Mononuclear cell (primary cell): Measurements from ENCODE around the gene DNHD1. TPM values are rescaled to one million over a fixed set of nuclear protein-coding genes. Genes with fewer than 3 reads are reported as not detected.

Experiments used
- H3K27me3 ChIP-seq: 2 replicates; pipeline ENCODE4 v1.6.0; 2011; ENCODE audit warnings: low read length, control low read depth; ENCODE audit not compliant: insufficient read depth
- H3K4me1 ChIP-seq: 2 replicates; pipeline ENCODE4 v1.5.1; 2011; ENCODE audit warnings: mild to moderate bottlenecking, low read length, control low read depth; ENCODE audit not compliant: insufficient read depth
- H3K4me3 ChIP-seq: 2 replicates; pipeline ENCODE4 v1.5.1; 2011; ENCODE audit warnings: mild to moderate bottlenecking, low read length, moderate library complexity
- H3K9me3 ChIP-seq: 2 replicates; pipeline ENCODE4 v1.5.1; 2011; ENCODE audit warnings: low read depth, mild to moderate bottlenecking, control low read depth, low read length
- total RNA-seq: library from RNA; depleted of rRNA; stranded (reverse); fragments of >200 nt; gene quantifications from one replicate; pipeline ENCODE4 v1.2.3, GENCODE V29; 2012

The DNHD1 gene
- total RNA-seq, 1 donor, result 18.3 TPM

DNA sequence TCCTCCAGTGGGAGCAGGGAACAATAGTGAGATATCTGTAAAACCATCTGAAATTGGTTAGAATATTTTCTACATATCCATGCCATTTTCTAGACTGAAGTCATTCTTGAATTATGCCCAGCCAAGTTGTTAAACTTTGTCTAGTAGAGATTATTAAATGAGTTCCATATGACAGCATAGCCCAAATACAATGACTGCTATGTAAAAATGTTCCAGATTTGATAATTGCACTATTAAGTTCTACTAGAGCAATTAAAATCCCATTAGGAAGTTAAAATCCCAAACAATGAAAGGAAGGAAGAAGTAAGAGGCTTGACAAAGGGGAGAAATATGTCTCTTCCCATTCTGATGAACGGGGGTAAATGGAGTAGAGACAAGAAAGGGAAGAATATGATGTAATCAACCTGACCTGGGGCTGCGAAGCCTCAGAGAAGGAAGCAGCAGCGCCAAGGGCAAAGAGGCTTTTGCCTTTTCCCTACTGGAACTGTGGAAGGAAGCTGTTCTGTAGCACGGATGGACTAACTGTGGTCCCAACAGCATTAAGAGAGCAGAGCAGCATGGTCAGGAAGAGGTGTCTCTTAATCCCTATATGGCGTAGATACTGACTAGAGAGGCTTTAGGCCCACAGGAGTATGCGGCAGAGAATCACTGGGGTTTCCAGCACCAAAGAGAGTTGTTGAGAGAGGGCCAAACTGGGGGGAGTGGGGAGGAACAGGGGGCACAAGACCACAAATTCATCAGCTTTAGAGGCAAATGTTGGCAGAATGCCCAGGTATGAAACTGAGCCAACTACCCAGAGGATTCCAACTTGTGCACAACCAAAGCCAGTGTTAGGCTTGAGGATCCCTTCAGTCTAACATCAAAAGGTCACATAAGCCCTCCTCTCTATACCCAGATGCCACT is 79.6 kb downstream of the DNHD1 start:
- no peak overlapping the region for H3K4me3 ChIP-seq
- H3K4me1 ChIP-seq, result no peaks in the 10 kb centered on the region
- no peaks in the 10 kb centered on the region for H3K9me3 ChIP-seq
- H3K27me3 ChIP-seq, result no peaks in the 10 kb centered on the region

DNA sequence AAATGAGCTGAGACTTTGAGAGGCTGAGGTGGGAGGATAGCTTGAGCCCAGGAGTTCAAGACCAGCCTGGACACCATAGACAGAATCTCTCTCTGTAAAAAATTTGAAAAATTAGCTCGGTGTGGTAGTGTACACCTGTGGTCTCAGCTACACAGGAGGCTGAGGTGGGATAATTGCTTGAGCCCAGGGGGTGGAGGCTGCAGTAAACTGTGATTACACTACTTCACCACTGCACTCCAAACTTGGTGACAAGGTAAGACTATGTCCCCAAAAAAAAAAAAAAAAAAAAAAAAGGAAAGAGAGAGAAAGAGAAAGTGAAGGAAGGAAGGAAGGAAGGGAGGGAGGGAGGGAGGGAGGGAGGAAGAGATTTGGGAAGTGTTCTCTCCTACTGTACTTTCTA is 81.1 kb downstream of the DNHD1 start:
- no peaks in the 10 kb centered on the region for H3K4me1 ChIP-seq
- no peaks in the 10 kb centered on the region for H3K27me3 ChIP-seq
- peaks cover 10% of the 10 kb centered on the region for H3K9me3 ChIP-seq
- H3K4me3 ChIP-seq, result no peak overlapping the region

DNA sequence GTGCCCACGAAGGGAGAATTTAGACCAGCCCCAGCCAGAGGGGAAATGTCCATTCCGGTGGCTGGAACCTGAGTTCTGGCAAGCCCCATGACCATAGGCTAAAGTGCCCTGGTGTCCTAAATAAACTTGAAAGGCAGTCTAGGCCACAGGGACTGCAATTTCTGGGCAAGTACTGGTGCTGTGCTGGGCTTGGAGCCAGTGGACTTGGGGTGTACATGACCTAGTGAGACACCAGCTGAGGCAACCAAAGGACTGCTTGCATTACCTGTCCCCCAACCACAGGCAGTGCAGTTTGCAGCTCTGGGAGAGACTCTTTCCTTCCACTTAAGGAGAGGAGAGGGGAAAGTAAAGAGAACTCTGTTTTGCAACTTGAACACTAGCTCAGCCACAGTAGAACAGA is 82.6 kb downstream of the DNHD1 start:
- no peak overlapping the region for H3K4me3 ChIP-seq
- no peaks in the 10 kb centered on the region for H3K27me3 ChIP-seq
- peaks cover 26% of the 10 kb centered on the region for H3K9me3 ChIP-seq
- no peaks in the 10 kb centered on the region for H3K4me1 ChIP-seq

DNA sequence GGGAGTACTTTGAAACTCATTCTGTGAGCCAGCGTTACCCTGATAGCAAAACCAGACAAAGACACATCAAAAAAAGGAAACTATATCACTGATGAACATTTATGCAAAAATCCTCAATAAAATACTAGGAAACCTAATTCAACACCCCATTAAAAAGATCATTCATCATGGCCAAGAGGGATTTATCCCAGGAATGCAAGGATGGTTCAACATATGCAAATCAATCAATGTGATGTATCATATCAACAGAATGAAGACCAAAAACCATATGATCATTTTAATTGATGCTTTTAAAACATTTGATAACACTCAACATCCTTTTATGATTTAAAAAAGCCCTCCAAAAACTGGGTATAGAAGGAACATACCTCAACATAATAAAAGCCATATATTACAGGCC is 86.5 kb downstream of the DNHD1 start:
- Histone ChIP-seq H3K4me3 (no peak overlapping the region), H3K27me3 (no peaks in the 10 kb centered on the region), H3K4me1 (no peaks in the 10 kb centered on the region), H3K9me3 (peaks cover 26% of the 10 kb centered on the region)

DNA sequence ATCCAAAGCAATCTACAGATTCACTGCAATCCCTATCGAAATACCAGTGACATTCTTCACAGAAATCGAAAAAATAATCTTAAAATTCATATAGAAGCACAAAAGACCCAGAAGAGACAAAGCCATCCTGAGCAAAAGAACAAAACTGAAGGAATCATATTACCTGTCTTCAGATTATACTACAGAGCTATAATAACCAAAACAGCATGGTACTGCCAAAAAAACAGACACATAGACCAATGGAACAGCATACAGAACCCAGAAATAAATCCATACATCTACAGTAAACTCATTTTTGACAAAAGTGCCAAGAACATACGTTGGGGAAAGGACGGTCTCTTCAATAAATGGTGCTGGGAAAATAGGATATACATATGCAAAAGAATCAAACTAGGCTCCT is 87.4 kb downstream of the DNHD1 start:
- Histone ChIP-seq H3K9me3 (peaks cover 26% of the 10 kb centered on the region), H3K4me3 (no peak overlapping the region), H3K4me1 (no peaks in the 10 kb centered on the region), H3K27me3 (no peaks in the 10 kb centered on the region)

DNA sequence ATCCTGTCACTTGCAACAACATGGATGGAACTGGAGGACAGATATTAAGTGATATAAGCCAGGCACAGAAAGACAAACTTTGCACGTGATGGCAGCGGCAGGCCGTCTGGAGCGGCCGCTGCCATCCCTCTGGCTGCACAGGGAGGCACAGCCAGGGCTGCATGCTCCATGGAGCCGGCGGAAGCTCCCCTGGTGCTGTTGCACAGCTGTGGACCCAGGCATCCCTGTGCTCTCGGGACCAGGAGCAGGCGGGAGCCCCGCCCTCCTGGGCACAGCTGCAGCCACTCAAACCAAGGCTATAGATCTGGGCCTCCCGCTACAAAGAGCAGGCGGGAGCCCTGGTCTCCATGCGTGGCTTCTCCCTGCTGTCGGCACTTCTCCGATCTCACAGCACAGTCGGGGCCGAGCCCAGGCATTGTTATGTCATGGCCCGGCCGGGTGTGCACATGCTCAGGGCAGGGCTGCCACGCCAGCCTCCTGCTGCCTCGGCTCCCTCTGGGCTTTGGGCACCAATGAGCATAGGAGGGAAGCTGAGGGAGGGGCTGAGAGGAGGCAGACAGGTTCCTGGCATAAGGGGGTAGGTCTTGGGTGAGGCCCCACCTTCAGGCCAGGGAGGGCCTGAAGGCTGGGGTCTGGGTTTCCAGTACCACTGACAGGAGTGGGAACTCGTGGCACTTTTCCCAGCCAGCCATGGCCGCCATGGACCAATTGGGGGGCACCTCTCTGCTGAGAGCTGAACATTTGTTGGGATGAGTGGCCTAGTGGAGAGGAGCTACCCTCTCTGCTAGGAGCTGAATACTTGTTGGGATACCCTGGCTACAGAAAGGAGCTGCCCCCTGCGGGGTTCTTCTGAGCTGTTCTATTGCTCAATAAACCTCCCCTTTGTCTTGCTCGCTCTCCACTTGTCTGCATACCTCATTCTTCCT is 89.6 kb downstream of the DNHD1 start:
- no peaks in the 10 kb centered on the region for H3K4me1 ChIP-seq
- no peaks in the 10 kb centered on the region for H3K27me3 ChIP-seq
- no peak overlapping the region for H3K4me3 ChIP-seq
- H3K9me3 ChIP-seq, result peaks cover 26% of the 10 kb centered on the region

DNA sequence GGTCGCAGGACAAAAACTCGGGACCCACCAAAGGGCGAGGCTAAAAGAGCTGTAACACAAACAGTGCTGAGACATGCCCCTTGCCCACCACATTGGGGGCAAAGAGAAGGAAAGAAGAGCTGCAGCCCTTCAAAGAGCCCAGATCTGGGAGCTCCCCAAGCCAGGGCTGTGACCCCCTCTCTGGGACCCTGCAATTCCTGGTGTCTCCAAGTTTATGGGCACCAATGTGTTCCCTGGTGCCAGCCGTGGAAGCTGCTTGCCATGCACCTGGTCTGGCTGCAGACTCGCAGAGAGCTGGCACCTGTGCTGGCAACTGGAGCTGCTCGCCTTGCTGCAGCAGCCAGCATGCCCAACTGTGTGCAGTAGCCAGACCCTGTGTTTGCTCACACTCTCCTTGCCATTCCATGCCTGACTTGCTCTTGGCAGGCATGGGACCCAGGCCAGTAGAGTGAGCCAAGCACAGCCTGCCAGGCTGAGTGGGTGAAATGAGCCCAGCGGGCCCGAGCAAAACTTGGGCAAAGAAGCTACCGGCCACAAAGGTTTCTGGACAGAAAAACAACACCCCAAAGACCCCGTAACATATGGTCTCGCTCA is 90.4 kb downstream of the DNHD1 start:
- Histone ChIP-seq H3K27me3 (no peaks in the 10 kb centered on the region), H3K9me3 (peaks cover 23% of the 10 kb centered on the region), H3K4me1 (no peaks in the 10 kb centered on the region)

DNA sequence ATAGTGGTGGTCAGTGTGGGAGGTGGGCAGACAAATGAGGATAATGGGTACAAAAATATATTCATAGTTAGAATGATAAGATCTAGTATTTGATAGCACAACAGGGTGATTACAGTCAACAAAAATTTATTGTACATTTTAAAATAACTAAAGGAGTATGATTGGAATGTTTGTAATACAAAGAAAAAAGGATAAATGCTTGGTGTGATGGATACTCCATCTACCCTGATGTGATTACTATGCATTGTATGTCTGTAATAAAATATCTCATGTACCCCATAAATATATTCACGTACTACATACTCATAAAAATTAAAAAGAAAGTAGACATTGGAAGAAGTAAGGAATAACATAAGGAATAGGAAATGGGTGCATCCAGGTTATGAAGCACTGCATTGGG is 90.9 kb downstream of the DNHD1 start:
- Histone ChIP-seq H3K4me1 (no peaks in the 10 kb centered on the region), H3K27me3 (no peaks in the 10 kb centered on the region), H3K4me3 (no peak overlapping the region), H3K9me3 (peaks cover 17% of the 10 kb centered on the region)

More for the DNA sequence above, 90.4 kb downstream of the DNHD1 start:
- H3K4me3 ChIP-seq, result no peak overlapping the region

DNA sequence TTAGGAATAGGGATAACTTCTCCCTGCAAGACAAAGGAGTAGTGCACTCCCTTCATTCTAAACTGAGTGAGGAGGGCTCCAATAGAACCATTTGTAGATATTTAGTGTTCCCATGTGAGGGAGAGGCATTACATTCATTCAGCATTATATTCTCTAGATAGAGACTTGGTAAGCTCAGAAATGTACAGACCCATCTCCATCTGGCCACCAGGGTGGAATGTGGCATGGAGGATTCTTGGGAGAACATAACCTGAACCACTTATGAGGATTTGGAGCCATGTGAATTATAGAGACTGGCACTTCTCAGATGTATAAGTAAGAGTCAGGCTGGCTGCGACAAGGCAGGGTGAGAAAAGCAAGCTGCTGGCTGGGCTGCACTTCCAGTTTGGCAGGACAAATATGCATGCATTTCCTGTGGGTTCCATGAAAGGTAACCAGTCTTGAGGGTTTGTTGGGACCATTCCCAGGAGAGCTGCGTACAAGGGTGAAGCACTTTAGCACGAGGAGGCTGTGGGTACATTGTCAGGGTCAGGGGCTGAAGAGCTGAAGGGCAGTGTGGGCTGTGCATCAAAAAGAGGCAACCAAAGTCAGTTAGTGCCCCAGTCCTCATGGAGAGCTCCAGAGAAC is 97.2 kb downstream of the DNHD1 start:
- Histone ChIP-seq H3K4me1 (no peaks in the 10 kb centered on the region), H3K4me3 (no peak overlapping the region)

DNA sequence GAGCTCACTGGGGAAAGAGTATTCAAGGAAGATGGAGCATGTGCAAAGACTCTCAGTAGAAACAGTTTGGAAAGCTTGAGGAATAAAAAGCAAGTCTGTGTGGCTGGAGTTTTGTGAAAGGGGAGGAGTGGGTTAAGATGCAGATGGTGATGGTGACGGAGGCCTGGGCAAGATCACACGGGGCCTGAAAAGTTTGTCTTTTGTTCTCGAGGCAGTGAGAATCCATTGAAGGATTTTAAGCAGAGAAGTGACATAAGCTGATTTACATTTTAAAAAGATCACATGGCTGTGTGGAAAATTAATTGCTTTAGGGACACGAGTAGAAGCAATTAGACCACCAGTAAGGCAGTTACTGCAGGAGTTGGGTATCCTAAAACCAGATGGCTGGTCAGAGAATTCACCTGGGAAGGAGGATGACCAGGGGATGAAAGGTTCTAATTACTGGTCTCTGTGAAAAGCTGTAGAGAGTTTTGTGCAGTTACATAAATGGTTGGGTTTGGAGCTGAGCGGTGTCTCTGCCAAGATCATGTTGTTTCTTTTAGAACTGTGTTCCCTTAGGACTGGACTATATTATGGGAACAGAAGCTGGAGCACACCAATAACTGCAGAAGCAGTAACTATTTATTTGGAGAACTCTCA is 99.3 kb downstream of the DNHD1 start:
- H3K4me3 ChIP-seq, result no peak overlapping the region
- no peaks in the 10 kb centered on the region for H3K27me3 ChIP-seq
- no peaks in the 10 kb centered on the region for H3K9me3 ChIP-seq
- H3K4me1 ChIP-seq, result peaks cover 3% of the 10 kb centered on the region

More for the DNA sequence above, 97.2 kb downstream of the DNHD1 start:
- H3K27me3 ChIP-seq, result no peaks in the 10 kb centered on the region
- no peaks in the 10 kb centered on the region for H3K9me3 ChIP-seq

DNA sequence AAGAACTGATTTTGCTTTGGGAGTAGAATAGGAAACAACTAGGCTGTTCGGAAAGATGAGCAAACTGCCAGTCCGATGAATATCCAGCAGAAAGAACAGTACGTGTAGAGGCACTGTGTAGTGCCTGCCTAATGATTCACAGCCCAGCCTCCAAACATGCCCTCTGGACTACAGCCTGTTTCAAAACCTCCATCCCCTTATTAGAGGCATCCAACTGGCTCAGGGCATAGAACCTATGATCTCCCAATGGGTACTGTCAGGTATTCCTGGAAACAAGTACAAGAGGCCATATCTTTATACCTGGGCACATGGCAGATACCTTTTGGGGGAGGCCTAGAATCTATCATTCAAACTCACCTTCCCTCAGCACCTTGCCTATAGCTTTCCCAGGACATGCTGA is 101.5 kb downstream of the DNHD1 start:
- peaks cover 20% of the 10 kb centered on the region for H3K4me1 ChIP-seq
- H3K9me3 ChIP-seq, result no peaks in the 10 kb centered on the region
- no peak overlapping the region for H3K4me3 ChIP-seq
- H3K27me3 ChIP-seq, result no peaks in the 10 kb centered on the region

DNA sequence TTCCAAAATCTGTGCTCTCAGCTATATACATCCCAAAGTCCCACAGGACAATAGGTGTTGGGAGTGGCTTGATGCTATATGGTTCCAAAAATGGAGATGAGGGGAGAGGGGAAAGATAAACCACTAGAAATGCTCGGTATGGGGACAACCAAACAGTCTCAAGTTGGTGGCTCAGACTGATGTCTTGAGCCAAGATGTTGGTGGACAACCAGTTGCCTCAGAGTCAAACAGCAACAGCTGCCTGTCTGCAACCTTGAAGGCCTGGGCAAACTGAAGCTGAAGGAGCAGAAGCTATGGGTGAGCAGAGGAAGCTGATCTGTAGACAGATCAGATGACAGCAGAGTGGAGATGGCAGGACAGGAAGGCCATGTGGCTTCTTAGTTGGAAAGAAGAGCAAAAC is 102.4 kb downstream of the DNHD1 start:
- Histone ChIP-seq H3K27me3 (no peaks in the 10 kb centered on the region), H3K9me3 (no peaks in the 10 kb centered on the region), H3K4me1 (peaks cover 22% of the 10 kb centered on the region), H3K4me3 (no peak overlapping the region)

DNA sequence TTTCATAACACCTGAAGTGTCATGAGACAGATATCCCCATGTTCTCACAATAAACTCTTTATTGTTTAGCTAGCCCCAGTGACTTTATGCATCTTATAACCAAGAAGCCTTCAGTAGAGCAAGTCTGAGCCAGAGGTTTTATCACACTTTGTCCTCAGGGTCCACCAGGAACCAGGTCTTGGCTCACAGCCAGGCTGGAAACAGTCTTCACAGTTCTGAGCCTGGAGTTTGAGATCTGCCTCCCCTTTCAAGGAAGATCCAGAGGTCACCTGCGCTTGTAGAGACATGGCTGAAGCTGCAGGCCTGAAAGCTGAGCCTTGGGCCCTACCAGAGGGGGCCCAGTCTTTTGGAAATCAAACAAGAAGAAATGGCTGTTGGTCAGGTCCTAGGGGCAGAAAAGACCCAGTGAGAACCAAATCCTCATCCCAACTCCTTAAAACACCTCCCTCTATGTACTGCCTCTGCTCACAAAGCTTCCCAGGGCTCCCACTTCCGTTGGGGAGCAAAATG is 102.9 kb downstream of the DNHD1 start:
- H3K9me3 ChIP-seq, result no peaks in the 10 kb centered on the region
- peaks cover 27% of the 10 kb centered on the region for H3K4me1 ChIP-seq
- no peaks in the 10 kb centered on the region for H3K27me3 ChIP-seq
- H3K4me3 ChIP-seq, result no peak overlapping the region

DNA sequence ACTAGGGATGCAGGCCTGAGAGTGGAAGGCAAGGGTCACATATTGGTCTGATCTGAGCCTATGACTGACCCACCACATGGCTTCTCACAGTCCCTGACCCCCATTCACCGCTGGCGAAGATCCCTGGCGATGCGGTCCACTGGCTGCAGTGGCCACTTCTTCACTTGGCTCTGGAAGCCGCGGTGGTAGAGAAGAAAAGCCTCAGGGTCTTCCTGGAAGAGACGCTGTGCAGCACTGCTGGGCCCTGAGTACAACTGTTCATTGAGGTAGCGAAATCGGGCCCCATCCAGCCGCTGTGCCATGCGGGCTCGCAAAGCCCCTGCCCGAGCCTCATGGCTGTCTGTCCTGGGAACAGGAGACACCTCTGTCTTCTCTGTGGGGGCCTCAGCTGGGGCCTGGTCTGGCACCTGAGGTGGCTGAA is 104.0 kb downstream of the DNHD1 start:
- Histone ChIP-seq H3K4me3 (no peak overlapping the region), H3K4me1 (peaks cover 38% of the 10 kb centered on the region), H3K27me3 (no peaks in the 10 kb centered on the region), H3K9me3 (no peaks in the 10 kb centered on the region)
